ENCODE measurements around the gene PHACTR2.
"Not testable (repeated sequence)": the region's sequence is repeated elsewhere in the genome, so short reads cannot be mapped to it uniquely, and the experiment has no call there.

Gene PHACTR2

DNA sequence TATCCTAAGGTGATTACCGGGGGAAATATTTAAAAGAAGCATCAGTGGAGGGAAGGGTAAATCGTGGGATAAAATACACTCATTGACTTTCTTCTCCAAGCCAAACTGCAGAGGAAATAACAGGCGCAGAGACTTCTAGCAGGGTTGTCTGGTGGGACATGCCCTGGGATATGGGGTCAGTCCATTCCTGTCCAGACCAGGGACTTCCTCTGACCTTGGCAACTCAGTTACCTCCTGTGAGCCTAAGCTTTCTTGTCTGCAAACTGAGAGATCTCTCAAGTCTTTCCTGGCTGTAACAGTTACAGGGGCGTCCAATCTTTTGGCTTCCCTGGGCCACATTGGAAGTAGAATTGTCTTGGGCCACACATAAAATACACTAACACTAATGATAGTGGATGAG is 21.7 kb upstream of the PHACTR2 start:
- no peak for DNase-seq (ENCODE audit: low read depth in 1 of 2, low spot score in 1 of 2)
- no peak for TF ChIP-seq JUND (IDR thresholded peaks at IDR 0.05; ENCODE audit: low read depth)
- in situ Hi-C loops (cut with HindIII; ENCODE audit: low pct_unique_long_range_greater_than_20kb, low sequenced_read_pairs), result no loop called here

GRCh38 chr6:143657809-143658208 is 20.0 kb upstream of the PHACTR2 start:
- no peak for TF ChIP-seq JUND (IDR thresholded peaks at IDR 0.05; ENCODE audit: low read depth)
- in situ Hi-C loops (cut with HindIII; ENCODE audit: low pct_unique_long_range_greater_than_20kb, low sequenced_read_pairs), result no loop called here
- DNase-seq (ENCODE audit: low read depth in 1 of 2, low spot score in 1 of 2), result no peak

GRCh38 chr6:143660170-143660569 is 17.6 kb upstream of the PHACTR2 start:
- DNase-seq (ENCODE audit: low read depth in 1 of 2, low spot score in 1 of 2); in situ Hi-C loops (cut with HindIII; ENCODE audit: low pct_unique_long_range_greater_than_20kb, low sequenced_read_pairs): not testable (repeated sequence)

DNA sequence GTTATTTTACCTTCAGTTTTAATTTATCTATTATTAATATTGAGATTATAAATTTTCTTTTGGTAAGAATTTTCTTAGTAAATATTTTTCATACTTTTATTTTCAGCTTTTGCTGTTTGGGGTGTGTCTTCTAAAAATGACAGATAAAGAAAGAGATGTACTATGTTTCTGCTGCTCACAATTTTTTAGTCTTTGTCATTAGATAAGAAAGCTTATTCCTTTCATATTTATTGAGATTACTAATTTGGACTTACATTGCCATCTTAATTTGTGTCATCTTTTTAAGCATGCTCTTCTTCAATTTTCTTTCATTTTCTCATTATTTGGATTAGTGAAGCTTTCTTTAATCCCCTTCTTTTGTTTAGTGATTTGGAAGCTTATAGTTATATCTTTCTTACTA is 13.6 kb upstream of the PHACTR2 start:
- in situ Hi-C loops (cut with HindIII; ENCODE audit: low pct_unique_long_range_greater_than_20kb, low sequenced_read_pairs), result no loop called here

DNA sequence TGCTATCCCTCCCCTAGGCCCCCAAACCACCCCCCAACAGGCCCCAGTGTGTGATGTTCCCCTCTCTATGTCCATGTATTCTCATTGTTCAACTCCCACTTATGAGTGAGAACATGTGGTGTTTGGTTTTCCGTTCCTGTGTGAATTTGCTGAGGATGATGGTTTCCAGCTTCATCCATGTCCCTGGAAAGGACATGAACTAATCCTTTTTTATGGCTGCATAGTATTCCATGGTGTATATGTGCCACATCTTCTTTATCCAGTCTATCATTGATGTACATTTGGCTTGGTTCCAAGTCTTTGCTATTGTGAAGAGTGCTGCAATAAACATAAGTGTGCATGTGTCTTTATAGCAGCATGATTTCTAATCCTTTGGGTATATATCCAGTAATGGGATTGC is 11.8 kb upstream of the PHACTR2 start:
- in situ Hi-C loops (cut with HindIII; ENCODE audit: low pct_unique_long_range_greater_than_20kb, low sequenced_read_pairs); DNase-seq (ENCODE audit: low read depth in 1 of 2, low spot score in 1 of 2): not testable (repeated sequence)

More for the DNA sequence above, 13.6 kb upstream of the PHACTR2 start:
- DNase-seq (ENCODE audit: low read depth in 1 of 2, low spot score in 1 of 2), result no peak
- TF ChIP-seq JUND (IDR thresholded peaks at IDR 0.05; ENCODE audit: low read depth), result no peak

GRCh38 chr6:143669483-143669882 is 8.3 kb upstream of the PHACTR2 start:
- in situ Hi-C loops (cut with HindIII; ENCODE audit: low pct_unique_long_range_greater_than_20kb, low sequenced_read_pairs); DNase-seq (ENCODE audit: low read depth in 1 of 2, low spot score in 1 of 2): not testable (repeated sequence)

GRCh38 chr6:143673669-143674068 is 4.1 kb upstream of the PHACTR2 start:
- TF ChIP-seq JUND (IDR thresholded peaks at IDR 0.05; ENCODE audit: low read depth), result no peak
- peak in 1 of 2 experiments; percentile 70 for DNase-seq (ENCODE audit: low read depth in 1 of 2, low spot score in 1 of 2)
- in situ Hi-C loops (cut with HindIII; ENCODE audit: low pct_unique_long_range_greater_than_20kb, low sequenced_read_pairs), result no loop called here

DNA sequence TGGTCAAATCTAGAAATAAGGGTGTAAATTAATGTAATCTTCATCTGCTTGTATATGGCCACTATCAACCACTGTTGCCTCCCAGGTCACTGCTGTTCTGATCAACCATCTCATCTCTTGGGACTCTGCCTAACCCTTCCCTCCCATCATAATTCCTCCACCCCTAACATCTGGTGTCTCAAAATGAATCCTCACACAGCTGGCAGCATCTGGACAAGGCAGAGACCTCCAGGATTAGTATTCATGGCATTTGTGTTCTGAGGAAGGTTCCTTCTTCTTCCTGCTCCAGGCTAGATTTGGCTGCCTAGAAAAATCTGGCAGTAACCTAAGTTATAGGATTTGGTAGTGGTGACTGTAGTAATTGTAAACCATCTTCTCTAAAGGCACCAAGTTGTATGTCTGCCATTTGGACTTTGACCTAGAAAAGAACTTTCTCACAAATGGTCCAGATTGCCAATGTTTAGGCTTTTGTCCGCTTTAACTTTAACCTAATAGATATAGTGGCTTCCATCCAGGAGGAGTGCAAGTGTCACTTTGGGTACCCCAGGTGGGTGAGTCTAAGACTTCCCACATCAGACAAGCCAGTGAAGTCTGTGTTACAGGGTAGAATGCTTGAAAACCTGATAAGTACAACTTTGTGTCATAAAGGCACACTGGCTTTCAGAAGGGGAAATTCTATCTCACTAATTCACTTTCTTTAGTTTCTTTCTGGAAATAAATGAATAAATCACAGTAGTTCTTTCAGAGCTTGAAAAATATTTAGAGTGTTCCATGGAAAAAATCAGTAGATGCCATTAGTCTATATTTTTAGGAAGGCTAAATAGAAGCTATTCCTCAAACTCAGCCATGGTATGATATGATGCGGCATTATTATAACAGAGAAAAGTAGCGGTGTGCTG is 3.0 kb upstream of the PHACTR2 start:
- DNase-seq (ENCODE audit: low read depth in 1 of 2, low spot score in 1 of 2), result no peak
- TF ChIP-seq JUND (IDR thresholded peaks at IDR 0.05; ENCODE audit: low read depth), result no peak

DNA sequence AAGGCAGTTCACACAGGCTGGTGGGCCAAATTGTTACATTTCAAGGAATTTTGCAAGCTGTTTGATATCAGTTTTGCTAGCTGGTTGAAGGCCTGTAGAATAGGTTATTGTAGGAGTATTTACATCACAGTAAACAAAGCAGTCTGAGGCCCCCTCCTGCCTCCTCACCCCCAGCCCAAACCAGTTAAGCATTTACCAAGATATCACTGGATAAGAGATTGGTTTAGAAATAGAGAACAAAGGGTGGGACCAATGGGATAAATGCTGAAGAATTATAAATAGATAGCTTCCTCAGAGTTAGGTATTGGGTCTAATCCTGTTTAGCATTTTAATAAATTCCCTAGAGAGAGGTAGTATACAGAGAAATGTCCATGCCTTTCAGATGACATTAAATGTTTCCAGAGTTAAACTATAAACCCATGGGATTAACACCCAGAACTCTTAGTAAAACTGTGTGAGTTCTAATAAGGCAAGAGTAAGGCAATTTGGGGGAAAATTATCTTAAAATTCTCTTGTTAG is 2.3 kb upstream of the PHACTR2 start:
- no peak for DNase-seq (ENCODE audit: low read depth in 1 of 2, low spot score in 1 of 2)
- no peak for TF ChIP-seq JUND (IDR thresholded peaks at IDR 0.05; ENCODE audit: low read depth)
- in situ Hi-C loops (cut with HindIII; ENCODE audit: low pct_unique_long_range_greater_than_20kb, low sequenced_read_pairs), result no loop called here

More for the DNA sequence above, 3.0 kb upstream of the PHACTR2 start:
- in situ Hi-C loops (cut with HindIII; ENCODE audit: low pct_unique_long_range_greater_than_20kb, low sequenced_read_pairs), result no loop called here

GRCh38 chr6:143675946-143676345 is 1.8 kb upstream of the PHACTR2 start:
- in situ Hi-C loops (cut with HindIII; ENCODE audit: low pct_unique_long_range_greater_than_20kb, low sequenced_read_pairs), result no loop called here
- peak in 1 of 2 experiments; percentile 68 for DNase-seq (ENCODE audit: low read depth in 1 of 2, low spot score in 1 of 2)

DNA sequence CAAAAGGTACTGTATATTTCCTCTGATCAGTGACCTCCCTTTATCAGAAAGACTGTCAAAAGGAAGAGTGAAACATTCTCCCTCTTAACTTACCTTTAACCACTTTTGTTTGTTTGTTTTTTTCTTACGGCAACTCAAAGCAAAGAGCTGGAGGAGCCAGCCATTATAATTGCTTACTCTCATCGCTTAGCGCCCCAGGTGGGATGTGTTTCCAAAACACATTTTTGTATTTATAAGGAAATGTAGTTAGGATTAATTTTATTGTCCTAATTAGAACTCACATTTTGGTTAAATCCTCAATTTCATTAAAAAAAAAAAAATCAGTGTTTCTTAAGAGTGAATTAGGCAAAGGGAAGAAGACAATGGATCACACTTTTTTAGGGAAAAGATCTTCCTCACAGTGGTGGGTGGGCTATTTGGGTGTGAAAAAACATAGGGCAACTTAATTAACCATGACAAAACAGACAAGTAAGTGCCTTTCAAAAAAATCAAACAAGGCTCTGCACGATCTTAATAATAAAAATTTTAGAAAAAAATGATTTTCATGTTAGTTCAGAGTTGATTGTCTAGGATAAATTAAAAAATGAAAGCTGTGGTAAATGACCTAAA is 1.2 kb upstream of the PHACTR2 start:
- no peak for TF ChIP-seq JUND (IDR thresholded peaks at IDR 0.05; ENCODE audit: low read depth)
- no peak for DNase-seq (ENCODE audit: low read depth in 1 of 2, low spot score in 1 of 2)
- in situ Hi-C loops (cut with HindIII; ENCODE audit: low pct_unique_long_range_greater_than_20kb, low sequenced_read_pairs), result no loop called here

More at GRCh38 chr6:143675946-143676345, 1.8 kb upstream of the PHACTR2 start:
- TF ChIP-seq JUND (IDR thresholded peaks at IDR 0.05; ENCODE audit: low read depth), result peak; percentile 38; the same call in 1 of the 2 replicates

DNA sequence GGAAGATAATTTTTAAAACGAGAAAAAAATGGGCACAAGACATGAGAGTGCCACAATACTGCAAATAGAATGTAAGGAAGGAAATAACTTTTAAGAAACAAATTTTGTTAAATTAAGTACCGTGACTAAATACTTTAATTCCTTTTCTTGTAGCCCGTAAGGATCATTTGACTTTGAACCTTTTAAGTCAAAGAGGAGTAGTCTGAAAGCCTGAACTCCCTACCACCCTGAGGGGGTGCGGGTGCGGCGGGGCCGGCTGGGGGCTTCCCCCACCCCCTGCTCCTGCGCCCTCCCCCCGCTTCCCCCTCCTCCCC is 231 bp upstream of the PHACTR2 start:
- TF ChIP-seq JUND (IDR thresholded peaks at IDR 0.05; ENCODE audit: low read depth), result no peak
- DNase-seq (ENCODE audit: low read depth in 1 of 2, low spot score in 1 of 2), result no peak
- in situ Hi-C loops (cut with HindIII; ENCODE audit: low pct_unique_long_range_greater_than_20kb, low sequenced_read_pairs), result no loop called here

GRCh38 chr6:143679041-143679440 is 1.3 kb downstream of the PHACTR2 start:
- in situ Hi-C loops (cut with HindIII; ENCODE audit: low pct_unique_long_range_greater_than_20kb, low sequenced_read_pairs), result no loop called here
- no peak for DNase-seq (ENCODE audit: low read depth in 1 of 2, low spot score in 1 of 2)
- no peak for TF ChIP-seq JUND (IDR thresholded peaks at IDR 0.05; ENCODE audit: low read depth)
